Left ventricle myocardium superior (tissue), 1 donor: Measurements from ENCODE around the gene CNPY4. TPM values are rescaled to one million over a fixed set of nuclear protein-coding genes. Genes with fewer than 3 reads are reported as not detected.
"Not testable (repeated sequence)": the region's sequence is repeated elsewhere in the genome, so short reads cannot be mapped to it uniquely, and the experiment has no call there.

Experiments used
- ATAC-seq: fragments of 200-7000 bp; cut with Tn5 transposase; one replicate; pipeline ENCODE4 v1.9.1; 2020; ENCODE audit warnings: mild to moderate bottlenecking, moderate library complexity
- DNase-seq: peaks from one replicate; pipeline ENCODE4 v3.0.0-alpha.2; 2020
- intact Hi-C: fragments of 100-400 bp; cut with micrococcal nuclease; formaldehyde crosslinking; loops from one replicate; pipeline ENCODE4 v1.11.0; 2022
- total RNA-seq: library from RNA; stranded (reverse); fragmentation: NEBNext Ultra II Directional; extraction: Animal tissue kit (Norgen Biotek cat#: 25700); gene quantifications from one replicate; pipeline ENCODE4 v1.2.1, GENCODE V29; 2021
- donor health status: DM: no; HTN: yes; CAD: no; lungs with severe emphysema.

CNPY4 gene
- total RNA-seq, 1 donor from 2014 or later, result 10.8 TPM

GRCh38 chr7:100137851-100138760 lies 18.7 kb downstream of the CNPY4 start:
- intact Hi-C loops, result no loop called here
- ATAC-seq (no peak), DNase-seq (peak; percentile 2)

DNA sequence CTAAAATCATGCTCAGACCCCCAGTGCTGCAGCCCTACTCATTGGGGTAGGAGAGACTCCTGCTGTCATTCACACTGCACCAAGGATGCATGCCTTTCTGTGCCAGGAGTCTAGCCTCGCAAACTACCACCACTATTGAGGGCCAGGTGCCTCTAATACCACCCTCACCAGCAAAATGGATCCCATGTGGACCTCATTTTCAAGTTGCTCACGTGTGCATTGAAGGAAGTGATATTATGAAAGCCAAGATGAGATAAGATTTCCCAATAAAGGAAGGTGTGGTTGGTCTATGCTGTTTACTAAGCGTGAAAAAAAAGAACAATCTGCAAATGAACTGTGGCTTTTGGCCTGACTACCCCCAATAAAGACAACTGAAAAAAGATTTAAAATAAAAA lies 22.1 kb downstream of the CNPY4 start:
- ATAC-seq, result no peak
- intact Hi-C loops, result no loop called here

DNA sequence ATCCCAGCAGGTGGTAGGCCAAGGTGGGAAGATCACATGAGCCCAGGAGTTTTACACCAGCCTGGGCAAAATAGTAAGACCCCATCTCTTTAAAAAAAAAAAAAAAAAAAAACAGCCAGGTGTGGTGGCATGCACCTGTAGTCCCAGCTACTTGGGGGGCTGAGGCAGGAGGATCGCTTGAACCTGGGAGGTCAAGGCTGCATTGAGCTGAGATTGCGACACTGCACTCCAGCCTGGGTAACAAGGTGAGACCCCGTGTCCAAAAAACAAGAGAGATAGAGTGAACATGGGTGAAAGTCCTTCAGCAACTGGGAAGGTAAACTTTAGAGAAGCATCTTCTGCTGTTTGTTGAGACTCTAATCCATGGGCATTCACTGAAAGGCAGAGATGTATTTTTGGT lies 23.0 kb downstream of the CNPY4 start:
- intact Hi-C loops, result no loop called here
- ATAC-seq (no peak), DNase-seq (no peak)

More for the DNA sequence above, 22.1 kb downstream of the CNPY4 start:
- DNase-seq, result no peak

DNA sequence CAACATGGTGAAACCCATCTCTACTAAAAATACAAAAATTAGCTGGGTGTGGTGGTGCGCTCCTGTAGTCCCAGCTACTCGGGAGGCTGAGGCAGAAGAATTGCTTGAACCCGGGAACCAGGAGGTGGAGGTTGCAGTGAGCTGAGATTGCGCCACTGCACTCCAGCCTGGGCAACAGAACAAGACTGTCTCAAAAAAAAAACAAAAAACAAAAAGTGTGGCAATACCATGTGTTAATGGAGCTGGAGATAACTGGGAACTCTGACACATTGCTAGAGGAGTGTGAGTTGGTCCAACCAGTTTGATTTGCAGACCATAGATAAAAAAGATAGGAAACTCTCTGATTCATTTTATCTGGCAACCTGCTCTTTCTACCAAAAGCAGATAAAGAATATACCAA lies 26.9 kb downstream of the CNPY4 start:
- peak; percentile 3 for DNase-seq
- intact Hi-C loops, ATAC-seq: not testable (repeated sequence)

GRCh38 chr7:100147278-100147677 lies 27.8 kb downstream of the CNPY4 start:
- intact Hi-C loops, result no loop called here
- no peak for DNase-seq
- no peak for ATAC-seq

DNA sequence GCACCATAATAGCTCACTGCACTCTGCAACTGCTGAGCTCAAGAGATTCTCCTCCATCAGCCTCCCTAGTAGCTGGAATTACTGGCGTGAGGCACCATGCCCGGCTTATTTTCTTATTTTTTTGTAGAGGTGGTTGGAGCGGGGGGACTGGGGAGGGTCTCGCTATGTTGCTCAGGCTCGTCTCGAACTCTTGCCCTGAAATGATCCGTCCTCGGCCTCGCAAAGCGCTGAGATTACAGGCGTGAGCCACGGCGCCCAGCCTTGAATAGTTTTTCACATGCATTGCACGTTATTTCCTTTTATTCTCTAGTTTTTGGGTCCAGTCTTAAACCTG lies 28.8 kb downstream of the CNPY4 start:
- intact Hi-C loops, result no loop called here
- no peak for ATAC-seq
- DNase-seq, result no peak

GRCh38 chr7:100148559-100149328 lies 29.3 kb downstream of the CNPY4 start, which contains the start of gene LAMTOR4:
Gene LAMTOR4 (plus strand): TSS chr7:100148918. CDS start chr7:100148973, 55 bp downstream.
- intact Hi-C loops, result no loop called here
- ATAC-seq, result peak; percentile 99
- peak; percentile 98 for DNase-seq

DNA sequence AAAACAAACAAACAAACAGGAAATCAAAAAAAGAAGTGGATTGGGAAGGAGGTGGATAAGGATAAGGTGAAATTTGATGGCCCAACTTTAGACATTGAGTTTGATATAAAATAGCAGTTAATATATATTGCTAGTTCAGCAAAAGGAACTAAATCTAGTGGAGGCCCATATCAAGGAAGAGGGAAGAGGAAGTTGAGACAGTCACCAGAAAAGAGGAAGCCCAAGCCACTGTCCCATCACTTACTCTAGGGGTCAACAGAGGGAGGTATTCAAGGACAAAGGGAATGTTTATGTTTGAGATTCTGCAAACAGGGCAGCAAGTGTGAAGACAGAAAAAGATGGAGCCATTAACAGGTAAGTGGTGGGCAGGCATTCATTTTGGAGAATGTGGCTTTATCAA lies 33.0 kb downstream of the CNPY4 start:
- DNase-seq, result peak; percentile 2
- ATAC-seq, result no peak
- intact Hi-C loops, result no loop called here

- DNase-seq, result peak; percentile 14
- ATAC-seq, result no peak
- intact Hi-C loops, result no loop called here
Observed at GRCh38 chr7:100152937-100153666, 33.7 kb downstream of the CNPY4 start.

- intact Hi-C loops, result no loop called here
Observed at GRCh38 chr7:100153708-100154535, 34.5 kb downstream of the CNPY4 start.

DNA sequence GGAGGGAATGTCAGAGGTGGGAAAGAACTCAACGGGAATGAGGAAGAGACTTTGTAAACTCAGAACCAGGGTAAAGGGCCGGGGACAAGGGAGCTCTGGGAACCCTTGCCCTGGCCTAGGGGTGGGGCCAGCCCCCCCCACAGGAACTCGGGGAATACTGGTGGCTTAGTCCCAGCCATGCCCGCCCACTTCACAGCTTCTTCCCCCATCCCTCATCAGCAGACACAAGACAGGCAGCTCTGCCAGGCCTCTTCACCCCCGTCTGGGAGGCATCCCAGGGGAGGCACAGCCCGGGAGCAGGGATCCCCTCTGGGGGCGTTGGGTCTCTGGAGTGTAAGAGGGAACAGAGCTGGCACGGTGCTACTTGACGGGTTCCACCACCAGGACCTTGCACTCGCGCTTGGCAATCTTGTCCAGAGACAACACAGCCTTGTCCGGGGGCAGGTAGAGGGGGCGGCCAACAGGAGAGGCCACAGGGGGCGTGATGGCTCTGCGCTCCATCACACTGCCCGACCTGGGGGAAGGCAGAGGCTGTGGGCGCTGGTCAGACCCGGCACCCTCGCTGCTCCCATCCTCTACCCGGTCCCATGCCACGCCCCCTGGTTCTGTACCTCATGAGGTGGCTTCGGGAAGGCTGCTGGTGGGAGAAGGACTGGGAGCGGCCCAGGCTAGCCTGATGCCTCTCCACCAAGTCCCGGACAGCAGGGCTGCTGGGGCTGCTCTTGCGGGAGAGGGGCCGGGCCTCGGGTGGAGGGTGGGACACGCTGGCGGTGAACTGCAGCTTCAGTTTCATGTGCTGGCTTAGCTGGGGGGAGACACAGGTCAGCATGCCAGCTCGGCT lies 35.4 kb downstream of the CNPY4 start:
- peak; percentile 30 for DNase-seq
- intact Hi-C loops, result no loop called here
- no peak for ATAC-seq

More at GRCh38 chr7:100153708-100154535, 34.5 kb downstream of the CNPY4 start:
- DNase-seq (peak; percentile 18), ATAC-seq (no peak)

- intact Hi-C loops, result no loop called here
- ATAC-seq (no peak), DNase-seq (peak; percentile 20)
Observed at GRCh38 chr7:100155553-100156317, 36.3 kb downstream of the CNPY4 start.

DNA sequence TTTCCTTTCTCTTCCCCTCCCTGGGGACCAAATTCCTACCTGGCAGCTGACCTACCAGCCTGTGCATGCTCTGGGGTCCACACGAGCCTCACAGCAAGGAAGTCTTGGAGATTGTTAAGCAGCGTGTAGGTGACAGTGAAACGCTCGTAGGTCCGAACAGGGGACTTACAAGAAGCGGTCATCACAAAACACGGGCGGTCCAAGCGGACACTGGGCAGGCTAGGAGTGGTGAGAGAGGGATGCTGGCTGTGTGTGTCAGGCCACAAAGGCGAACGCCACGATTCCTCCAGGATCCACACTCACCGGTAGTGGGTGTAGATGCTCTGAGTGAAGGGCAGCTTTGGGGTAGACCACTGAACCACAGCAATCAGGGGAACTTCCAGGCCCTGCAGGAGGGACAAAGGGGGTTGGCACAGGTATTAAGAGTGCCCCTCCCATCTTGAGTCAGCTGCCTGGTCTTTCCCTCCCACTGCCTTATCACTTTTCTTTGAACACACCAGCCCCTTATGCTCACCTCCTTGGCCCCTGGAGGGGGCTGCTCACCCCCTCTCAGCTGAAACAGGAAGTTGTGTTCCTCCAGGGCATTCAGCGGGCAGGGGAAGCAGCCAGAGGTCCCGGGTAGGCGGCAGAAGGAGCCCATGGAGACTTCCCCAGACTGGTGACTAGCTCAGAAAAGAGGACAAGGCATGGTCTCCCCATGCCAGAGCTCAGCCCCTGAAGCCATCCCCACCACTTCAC lies 37.1 kb downstream of the CNPY4 start:
- peak; percentile 29 for DNase-seq
- no peak for ATAC-seq
- intact Hi-C loops, result no loop called here

GRCh38 chr7:100157069-100157333 lies 37.6 kb downstream of the CNPY4 start:
- ATAC-seq (no peak), DNase-seq (no peak)
- intact Hi-C loops, result no loop called here

DNA sequence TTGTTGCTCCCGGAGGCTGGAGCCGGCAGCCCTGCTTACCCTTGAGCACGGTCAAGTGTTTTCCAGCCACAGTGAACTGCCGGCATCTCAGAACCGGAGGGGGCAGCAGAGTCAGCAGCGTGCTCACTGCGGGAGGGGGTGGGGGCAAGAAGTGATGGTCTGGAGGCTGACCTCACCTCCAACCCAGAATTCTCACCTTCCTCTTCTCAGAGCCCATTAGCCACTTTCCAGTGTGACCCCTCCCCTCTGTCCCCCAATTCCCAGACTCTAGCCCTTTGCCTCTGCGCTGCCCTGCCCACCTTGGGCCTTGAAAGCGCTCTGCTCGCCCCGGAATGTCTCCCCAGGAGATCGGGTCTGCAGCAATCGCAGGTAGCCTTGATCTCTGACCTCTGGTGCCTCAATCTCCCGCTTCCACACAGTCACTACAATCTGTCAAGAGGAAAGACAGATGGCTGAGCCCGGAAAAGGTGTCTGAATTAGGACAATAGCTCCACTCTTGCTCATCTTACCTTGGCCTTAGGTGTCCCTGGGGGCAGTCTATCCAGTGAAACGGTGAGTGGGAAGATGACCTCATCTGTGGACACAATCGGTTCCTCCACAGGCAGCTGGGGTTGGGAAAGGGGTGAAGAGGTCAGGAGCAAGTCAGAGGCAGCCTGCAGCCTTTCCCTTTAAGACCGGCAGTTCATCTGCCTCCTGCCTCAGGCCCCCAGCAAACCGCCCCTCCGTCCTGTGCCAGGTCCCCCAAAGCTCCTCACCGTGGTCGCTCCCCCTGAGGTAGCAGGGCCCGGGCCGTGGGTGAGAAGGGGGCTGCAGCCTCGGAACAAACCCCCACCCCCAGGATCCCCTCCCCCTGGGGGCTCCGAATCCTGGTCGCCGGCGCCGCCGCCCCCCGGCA lies 38.1 kb downstream of the CNPY4 start:
- DNase-seq (peak; percentile 41), ATAC-seq (peak; percentile 11)
- intact Hi-C loops, result no loop called here
